ENCODE measurements around the gene CYTH4.

GRCh38 chr22:37336579-37336978 is 54.3 kb downstream of the CYTH4 start:
- TF ChIP-seq CTCF (IDR thresholded peaks at IDR 0.05): no peak
- TF ChIP-seq POLR2A (IDR thresholded peaks at IDR 0.05): no peak
- TF ChIP-seq EP300 (IDR thresholded peaks at IDR 0.05): no peak
- no peak for TF ChIP-seq POLR2AphosphoS5 (IDR thresholded peaks at IDR 0.05)

Data from stomach (tissue), 4 donors.